Midbrain (tissue), 1 donor: ENCODE data around the gene NHEJ1.
A peak's percentile ranks its signal among the peaks of the same experiment; 100 is the strongest.

Experiments
- DNase-seq: peaks from one replicate; lab custom pipeline; 2025; lab: John Stamatoyannopoulos, UW

NHEJ1 gene

DNA sequence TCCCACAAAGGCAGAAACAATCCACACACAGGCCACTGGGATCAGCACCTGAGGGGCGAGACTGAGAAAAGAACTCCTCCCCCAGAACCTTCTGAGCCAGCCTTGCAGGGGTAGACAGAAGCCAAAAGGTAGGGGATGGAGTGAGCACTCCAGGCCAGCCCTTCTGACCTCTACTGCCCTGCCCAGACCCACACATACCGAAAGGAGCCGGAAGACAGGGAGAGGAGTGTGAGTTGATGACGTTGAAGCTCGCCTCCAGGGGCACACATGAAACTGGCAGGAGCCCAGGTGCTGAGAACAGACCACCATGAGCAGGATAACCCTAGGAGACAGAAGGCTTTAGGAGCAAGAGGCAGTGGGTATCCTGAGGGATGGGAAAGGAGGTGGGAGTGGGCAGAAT, 7.4 kb upstream of the NHEJ1 start:
- no peak for DNase-seq

DNA sequence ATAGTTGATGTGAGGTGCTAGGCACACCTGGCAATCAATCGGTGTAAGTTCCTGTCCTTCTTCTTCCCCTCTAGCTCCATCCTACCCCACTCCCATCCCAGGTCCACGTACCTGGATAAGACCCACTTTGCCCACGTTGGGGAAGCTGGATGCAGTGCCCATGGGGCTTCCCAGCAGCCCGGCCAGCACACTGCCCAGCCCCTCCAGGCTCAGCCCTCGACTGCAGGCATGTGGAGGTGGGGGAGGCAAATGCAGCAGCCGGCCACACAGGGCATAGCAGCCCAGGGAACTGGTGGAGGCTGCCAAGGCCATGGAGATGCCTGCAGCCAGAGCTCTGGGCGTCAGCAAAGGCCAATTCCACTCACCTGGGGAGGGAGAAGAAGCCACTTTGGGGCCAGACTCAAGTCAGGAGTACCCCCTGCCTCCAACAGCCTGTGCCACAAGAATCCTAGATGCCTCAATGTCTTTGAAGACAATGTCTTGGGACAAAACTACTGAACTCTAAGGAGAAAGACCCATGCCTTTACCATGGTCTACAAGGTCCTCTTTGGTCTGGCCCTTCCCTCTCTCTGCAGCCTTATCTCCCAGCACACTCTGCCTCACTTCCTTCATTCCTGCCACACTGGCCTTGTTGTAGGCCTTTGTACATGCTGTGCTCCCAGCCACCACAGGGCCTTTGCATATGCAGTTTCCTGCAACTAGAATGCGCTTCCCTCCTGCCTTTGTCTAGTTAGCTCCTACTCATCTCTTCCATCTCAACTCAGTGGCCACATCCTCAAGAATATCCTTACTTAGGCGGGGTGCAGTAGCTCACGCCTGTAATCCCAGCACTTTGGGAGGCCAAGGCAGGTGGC, 4.7 kb upstream of the NHEJ1 start:
- DNase-seq, result no peak

DNA sequence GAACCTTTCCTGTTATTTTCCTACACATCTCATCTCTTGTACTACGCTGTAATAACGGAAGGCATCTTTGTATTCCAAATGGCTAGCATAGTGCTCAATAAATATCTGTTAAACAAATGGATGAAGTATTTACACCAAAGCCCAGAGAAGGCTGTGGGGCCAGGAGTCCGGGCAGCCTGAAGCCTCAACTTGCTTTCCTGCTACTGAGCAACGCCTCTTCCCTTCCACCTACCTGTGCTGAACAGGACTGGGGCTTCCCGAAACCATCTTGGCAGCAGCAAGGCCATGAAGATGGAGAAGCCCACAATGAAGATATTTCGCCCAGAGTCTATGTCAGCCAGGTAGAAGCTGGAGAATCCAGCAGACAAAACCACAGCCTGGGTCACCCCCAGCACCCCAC, 2.5 kb upstream of the NHEJ1 start:
- DNase-seq, result no peak

DNA sequence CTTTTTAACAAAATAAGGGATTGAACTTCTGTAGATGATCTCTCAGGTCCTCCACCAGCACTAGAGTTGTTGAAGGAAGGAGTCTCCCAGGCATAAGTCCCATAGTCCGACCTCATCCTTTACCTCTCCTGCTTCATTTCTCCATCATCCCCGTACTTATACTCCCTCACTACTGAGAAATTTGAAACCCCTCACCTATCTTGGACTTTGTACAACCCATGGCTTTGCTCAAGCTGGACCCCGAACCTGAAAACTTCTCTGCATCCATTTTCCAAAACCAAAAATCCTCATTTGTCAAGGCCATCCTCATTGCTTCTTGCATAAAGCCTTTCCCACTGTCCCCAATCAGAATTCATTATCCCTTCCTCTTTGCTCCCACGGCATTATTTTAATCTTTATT, 482 bp upstream of the NHEJ1 start:
- DNase-seq, result no peak

DNA sequence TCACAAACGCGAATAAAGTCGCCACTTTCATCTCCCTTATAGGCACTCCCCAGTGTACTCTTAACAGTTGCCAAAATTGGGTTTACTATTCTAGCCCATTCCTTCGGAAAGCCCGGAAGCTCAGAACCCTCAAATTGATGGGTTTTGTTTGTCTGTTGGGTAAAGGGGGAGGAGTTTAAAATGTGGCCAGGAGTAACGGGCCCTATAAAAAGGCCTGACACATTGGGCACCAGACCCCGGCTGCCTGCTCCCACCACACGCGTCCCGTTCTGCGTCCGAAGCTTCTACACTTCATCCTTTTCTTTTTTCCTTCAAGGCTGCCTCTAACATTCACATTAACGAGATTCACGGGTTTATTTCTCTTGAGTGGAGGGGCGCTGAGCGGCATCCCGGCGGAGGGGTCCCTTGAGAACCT, 837 bp downstream of the NHEJ1 start:
- no peak for DNase-seq

DNA sequence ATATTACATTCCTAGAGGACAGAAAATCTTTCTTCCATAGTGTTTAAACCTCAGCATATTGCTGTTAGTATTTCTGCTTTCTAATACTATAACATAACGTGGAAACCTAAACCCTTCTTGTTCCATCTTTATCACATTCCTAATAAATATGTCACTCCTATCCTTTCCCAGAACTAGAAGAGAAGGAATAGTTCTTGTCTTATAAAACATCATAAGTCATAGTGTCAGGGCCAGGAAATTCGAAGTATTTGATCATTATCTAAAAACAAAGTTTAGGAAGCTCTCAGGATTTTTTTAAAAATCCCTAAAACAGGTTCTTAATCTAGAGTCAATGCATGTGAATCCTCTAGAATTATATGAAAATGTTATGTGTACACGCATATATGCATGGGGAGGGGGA, 2.0 kb downstream of the NHEJ1 start:
- no peak for DNase-seq

DNA sequence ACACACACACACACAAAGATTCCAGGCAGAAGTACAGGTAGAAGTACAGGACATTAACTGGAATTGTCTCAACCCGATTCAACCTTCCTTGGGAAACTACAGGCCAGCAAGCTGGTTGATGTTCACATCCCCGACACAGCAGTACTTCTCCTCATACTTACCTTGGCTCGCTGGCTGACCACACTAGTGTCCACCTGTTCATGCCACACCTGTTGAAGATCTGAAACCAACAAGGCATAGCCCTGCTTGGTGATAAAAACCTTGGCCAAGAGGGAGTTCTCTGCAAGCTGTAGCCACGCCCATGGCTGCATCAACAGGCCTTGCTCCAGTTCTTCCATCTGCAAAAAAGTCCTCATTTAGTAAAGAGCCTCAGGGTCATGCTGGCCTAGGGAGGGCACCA, 2.6 kb downstream of the NHEJ1 start:
- no peak for DNase-seq

DNA sequence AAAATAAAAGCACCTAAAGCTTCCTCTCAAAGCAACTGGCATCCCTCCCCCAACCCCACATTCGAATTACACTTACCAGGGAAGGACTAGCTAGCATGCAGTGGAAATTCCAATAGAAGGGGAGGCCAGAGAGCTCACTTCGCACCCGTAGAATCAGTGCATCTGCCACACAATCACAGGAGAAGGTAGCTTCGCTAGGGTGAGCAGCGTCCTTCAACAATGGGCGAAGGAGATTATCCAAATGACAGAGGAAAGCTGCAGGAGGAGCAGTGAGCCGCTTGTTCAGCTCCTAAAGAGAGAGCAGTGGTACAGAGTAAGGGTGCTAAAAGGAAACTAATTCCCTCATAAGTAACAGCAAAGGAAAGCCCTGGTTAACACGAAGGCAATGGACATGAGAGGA, 3.2 kb downstream of the NHEJ1 start:
- DNase-seq, result no peak

DNA sequence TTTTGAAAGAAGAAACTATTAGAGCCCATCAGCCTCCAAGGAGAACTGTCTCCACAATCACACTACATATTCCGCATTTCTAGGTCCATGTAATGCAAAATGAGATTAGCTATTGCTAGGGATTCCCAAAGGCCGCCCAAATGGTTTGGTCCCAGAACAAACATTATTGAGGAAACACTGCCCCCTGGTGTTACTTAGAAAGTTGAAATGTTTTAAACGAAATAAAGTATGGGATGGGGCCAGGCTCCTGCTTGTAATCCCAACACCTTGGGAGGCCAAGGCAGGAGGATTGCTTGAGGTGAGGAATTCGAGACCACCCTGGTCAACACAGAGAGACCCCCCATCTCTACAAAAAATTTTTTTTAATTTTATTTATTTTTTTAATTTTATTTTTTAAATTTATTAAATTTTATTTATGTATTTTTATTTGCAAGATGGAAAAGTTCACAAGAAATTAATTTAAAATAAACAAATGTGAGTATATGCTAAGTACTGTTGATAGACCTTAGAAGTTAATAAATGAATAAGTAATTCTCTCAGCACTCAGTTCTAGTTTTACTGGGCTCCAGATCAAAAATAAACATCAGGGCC, 5.5 kb downstream of the NHEJ1 start:
- peak; percentile 87 for DNase-seq

DNA sequence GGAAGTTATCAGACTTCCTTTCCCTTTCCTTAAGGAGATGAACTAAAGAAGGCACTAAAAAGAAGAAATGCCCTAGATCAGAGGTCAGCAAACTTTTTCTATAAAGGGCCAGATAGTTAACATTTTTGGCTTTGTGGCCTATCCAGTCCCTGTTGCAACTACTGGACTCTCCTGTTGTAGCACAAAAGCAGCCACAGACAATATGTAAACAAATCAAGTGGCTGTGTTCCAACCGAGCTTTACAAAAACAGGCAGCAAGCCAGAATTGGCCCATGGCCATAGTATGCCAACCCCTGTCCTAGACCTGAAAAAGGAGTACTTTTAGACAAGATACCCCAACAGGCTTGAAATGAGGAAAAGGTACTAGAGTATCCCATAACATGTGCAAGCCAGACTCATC, 10.9 kb downstream of the NHEJ1 start:
- DNase-seq, result no peak

DNA sequence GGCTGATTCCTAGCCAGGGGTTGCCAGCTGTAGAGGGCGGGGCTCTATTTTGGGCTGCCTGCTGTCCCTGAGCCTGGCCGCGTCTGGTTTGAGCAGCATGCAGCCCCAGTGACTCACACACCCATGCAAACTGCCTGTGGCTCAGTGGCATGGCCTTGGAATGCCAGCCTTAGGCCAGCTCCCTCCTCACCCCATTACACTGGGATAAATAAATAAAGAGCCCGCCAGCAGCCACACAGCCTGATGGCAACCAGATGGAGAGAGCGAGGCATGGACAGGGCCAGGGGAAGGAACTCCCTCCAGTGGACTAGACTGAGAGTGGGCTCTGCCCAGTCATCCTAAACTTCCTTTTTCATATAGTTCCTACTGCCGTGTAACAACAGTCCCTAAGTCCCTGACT, 18.3 kb downstream of the NHEJ1 start:
- DNase-seq, result no peak

DNA sequence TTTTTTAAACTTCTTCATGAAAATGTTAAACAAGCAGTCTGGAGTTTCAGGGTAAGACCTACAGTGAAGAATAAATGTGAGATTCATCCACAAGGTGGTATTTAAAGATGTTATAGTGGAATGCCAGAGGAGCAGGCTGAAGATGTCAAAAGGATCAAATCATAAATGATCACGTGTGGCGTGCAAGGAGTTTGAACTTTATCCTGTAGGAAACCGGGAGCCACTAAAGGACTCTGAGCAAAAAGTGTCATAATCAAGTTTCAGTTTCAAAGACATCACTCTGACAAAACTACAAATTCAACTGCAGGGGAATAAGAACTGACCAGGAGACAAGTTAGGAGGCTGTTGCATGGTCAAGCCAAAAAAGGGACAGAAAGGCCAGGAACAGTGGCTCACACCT, 19.9 kb downstream of the NHEJ1 start:
- DNase-seq, result no peak

DNA sequence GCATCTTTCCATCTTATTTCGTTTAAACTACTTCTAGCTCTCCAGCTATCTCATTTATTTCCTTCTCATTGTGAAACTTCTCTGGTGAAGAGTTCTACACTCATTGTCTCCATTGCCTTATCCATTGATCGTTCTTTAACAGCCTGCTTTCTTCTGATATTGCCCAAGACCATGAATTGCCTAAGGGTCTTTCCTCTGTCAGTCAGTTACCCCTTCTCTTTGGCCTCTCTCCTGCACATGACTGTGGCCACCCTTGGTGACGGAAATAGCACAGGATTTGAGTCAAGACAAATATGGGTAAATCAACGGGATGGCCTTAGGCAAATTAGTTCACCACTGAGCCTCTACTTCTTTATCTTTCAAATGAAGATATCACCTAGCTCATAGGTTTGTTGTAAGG, 26.6 kb downstream of the NHEJ1 start:
- no peak for DNase-seq

DNA sequence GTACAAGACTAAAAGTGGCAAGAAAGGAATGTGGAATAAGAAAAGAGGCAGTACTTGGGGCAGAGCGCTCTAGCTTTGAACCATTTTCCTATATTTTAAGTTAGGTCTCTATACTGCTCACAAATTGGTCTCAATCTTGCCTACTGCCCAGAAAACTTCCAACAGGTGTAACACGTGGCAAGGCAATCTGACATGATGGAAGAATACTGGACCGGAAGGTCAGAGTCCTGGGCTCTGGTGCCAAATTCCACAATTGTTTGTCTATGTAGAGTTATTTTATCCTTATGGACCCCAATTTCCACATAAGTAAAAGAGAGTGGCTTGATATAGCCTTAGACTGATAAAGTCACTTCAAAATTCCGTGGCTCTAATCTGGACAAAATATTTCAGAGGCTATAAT, 28.9 kb downstream of the NHEJ1 start:
- DNase-seq, result no peak

DNA sequence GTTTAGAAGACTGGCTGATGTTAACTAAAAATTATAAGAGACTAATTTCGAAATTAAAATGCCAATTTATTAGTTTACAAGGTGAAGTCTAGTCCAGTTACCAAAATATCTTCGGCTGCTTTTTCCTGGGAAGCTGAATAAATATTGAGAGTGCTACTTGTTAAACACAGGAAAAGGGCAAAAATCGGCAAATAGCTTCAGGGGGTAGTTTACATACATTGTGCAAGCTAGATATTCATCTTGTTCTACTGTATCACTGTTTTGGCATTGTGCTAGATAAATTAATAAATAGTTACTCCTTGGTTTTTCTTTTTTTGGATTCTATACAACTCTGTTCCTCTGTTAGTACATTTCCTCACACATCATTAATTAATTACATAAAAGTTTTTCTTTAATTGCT, 29.3 kb downstream of the NHEJ1 start:
- DNase-seq, result no peak

DNA sequence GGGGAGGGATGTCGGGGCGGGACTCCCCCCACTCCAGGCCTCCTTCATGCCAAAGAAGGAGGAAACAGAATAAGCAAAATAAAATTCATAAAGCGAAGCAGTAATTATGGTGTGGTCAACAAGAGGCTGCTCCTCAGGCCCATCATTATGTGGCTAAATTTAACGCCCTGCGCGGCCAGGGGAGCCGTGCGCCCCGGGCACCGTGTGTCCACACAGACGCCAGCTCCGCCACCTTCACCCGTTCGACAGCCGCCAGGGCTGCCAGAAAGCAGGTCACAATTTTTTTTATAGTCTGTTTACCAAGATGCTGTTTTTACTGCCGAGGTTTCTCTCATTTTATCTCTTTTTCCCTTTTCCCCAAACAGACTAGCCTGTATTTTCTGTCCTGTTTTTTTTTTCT, 31.0 kb downstream of the NHEJ1 start:
- DNase-seq, result no peak

DNA sequence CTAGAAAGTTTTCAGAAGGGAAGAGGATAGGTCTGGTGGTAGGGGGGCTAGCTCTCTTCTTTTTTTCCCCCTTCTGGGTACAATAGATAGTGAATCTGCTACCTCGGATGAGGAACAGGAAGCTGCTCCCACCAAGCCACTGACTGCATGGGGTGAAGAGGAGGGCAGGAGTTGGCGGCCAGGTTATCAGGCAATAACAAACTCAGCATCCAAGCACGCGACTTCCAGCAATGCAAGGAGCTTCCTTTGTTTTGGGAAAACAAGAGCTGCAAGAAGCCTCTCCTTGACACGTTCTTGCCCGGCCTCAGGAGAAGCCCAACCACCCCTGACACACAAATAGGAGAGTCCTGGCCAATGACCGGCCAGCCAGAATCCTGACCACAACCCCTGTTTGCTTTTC, 32.2 kb downstream of the NHEJ1 start:
- DNase-seq, result no peak

DNA sequence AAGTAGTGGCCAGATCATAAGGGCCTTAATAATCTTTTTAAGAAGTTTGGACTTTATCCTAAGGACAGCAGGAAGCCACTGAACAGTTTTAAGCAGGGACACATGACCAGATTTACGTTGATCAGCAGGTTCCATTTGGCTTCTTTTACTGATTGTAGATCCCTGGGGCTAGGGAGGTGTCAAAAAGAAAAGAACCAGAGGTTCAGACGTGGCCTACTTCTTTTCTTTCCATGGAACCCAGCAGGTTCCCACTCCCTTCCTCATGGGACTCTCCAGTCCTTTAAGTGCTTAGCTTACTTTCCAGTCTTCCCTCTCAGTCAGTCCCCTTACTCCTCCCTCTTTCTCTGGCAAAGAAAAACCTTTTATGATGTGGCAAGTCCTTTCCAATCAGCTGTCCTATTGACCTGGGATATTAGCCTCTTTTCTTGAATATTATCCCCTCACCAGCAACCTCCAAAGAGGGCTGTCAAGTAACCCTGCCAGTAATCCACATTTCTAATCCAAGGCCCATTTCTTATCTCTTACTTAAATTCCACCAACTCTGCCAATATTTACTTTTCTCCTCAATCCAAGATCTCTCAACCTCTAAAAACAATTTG, 33.5 kb downstream of the NHEJ1 start:
- no peak for DNase-seq

DNA sequence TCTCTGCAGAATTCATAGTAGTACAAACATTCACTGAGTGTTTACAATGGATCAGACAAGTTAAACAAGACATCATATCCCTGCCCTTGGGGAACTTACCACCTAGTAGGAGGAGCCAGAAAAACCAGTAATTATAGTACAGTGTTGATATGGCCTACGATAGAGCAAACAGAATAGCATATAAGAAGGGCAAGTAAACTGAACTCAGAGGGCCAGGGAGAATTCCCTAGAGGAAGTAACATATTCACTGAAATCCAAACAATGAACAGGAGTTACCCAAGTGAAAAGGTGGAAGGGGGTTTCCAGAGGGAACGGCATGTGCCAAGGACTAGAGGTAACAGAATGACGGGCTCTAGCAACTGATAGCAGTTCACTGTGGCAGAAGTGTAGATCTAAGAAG, 34.1 kb downstream of the NHEJ1 start:
- DNase-seq, result no peak

DNA sequence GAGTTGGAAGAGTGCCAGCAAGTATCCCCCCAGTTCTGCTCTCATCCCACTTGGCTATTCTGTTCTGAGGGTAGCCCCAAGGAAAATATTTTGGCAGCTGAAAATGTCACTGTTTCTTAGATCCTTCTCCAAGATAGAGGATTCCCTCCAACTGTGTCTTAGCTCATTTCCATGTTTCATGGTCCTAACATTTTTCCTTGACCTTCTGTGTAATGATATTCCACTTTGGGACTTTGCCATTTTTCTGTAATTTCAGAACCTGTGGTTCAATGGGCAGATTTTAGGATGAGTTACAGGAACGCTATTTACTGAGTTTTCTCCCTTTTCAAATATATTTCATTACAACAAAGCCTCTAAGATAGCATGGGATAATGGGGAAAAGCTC, 34.7 kb downstream of the NHEJ1 start:
- DNase-seq, result no peak

DNA sequence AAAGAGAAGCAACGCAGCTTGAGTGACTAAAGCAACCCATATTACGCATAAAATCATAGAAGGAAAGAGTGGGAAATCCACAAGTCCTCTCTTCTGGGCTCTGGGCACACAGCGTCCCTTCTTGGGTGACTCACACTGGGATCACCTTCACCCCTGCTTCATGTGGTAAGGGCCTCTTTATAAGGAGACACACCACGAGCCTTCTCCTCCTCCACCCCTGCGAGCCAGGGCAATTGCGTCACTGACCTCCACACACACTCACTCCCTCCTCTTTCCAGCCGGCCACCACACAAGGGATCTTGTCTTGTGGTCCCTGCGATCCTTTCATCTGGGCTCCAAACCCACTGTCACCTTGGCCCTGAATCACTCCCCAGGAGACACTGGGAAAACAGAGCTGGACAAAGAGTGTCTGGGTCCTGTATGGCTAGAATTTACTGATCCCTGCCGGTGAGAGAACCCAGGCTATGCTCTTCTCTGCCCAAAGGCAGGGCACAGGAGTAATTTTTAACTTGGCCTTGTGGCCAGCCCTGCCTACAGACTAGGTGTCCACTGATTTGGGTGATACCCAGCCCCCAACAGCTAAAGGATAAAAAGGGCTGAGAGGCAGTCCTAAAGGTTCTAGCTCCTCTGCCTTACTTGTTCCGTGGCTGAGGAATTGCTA, 35.3 kb downstream of the NHEJ1 start:
- no peak for DNase-seq

DNA sequence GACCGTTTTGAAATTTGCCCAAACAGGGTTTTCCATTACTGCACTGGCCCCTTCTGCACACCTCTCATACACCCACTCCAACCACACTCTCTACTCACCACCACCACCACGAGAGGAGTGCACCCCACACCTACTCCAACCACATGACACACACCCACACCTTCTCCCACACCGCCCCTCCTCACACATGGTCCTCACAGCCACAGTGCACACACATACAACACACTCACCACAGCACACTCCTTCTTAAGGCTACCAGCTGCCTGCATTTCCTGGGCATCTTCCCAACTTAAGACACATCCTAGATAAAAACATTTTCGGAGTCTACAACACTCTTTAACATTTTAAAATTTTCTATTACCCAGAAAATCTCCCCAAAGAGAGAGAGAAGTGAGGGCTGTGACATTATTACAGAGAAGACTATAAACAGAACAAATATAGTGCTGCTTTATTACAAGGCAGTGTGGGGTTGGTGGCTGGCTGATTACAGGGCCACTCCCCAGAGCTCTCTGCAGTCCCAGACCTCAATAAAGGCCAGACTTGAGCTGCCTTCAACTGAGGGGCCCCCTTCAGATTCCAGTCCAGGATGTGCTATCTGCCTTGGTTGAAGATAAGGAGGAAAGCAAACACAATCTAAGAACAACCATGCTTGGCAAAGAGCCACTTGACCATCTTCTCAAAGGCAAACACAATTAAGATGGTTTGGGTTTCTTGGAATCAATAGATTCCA, 36.1 kb downstream of the NHEJ1 start:
- DNase-seq, result no peak
